ENCODE results near the gene SPATA45.

The SPATA45 gene

GRCh38 chr1:212824201-212824600 is 23.2 kb downstream of the SPATA45 start:
- TF ChIP-seq CTCF (IDR thresholded peaks at IDR 0.05; ENCODE audit: low read depth, low read length) = no peak
- H3K36me3 ChIP-seq = no peaks in the 10 kb centered on the region; the same call in 1 of the 2 replicates
- no peak for DNase-seq
- no peak overlapping the region for H3K27ac ChIP-seq
- peaks cover 25% of the 10 kb centered on the region for H3K9me3 ChIP-seq (ENCODE audit: severe bottlenecking)
- H3K4me3 ChIP-seq (ENCODE audit: low read depth, low read length) = no peak overlapping the region
- H3K27me3 ChIP-seq (ENCODE audit: insufficient read depth, low read depth, severe bottlenecking) = no peaks in the 10 kb centered on the region

- no peak overlapping the region for H3K27ac ChIP-seq
- no peaks in the 10 kb centered on the region for H3K27me3 ChIP-seq (ENCODE audit: insufficient read depth, low read depth, severe bottlenecking)
- no peak for DNase-seq
- no peak overlapping the region for H3K4me3 ChIP-seq (ENCODE audit: low read depth, low read length)
- H3K36me3 ChIP-seq = no peaks in the 10 kb centered on the region; the same call in 1 of the 2 replicates
- H3K9me3 ChIP-seq (ENCODE audit: severe bottlenecking) = peaks cover 25% of the 10 kb centered on the region
- TF ChIP-seq CTCF (IDR thresholded peaks at IDR 0.05; ENCODE audit: low read depth, low read length) = no peak
Observed at GRCh38 chr1:212822956-212823355, 24.5 kb downstream of the SPATA45 start.

- Histone ChIP-seq H3K27ac (no peak overlapping the region), H3K9me3 (ENCODE audit: severe bottlenecking) (peaks cover 11% of the 10 kb centered on the region), H3K36me3 (no peaks in the 10 kb centered on the region; the same call in 1 of the 2 replicates), H3K4me3 (ENCODE audit: low read depth, low read length) (no peak overlapping the region), H3K27me3 (ENCODE audit: insufficient read depth, low read depth, severe bottlenecking) (no peaks in the 10 kb centered on the region)
- TF ChIP-seq CTCF (IDR thresholded peaks at IDR 0.05; ENCODE audit: low read depth, low read length) = no peak
- no peak for DNase-seq
Observed at GRCh38 chr1:212820969-212821368, 26.5 kb downstream of the SPATA45 start.

- TF ChIP-seq CTCF (IDR thresholded peaks at IDR 0.05; ENCODE audit: low read depth, low read length) = no peak
- no peaks in the 10 kb centered on the region for H3K9me3 ChIP-seq (ENCODE audit: severe bottlenecking)
- no peaks in the 10 kb centered on the region for H3K27me3 ChIP-seq (ENCODE audit: insufficient read depth, low read depth, severe bottlenecking)
- H3K36me3 ChIP-seq = no peaks in the 10 kb centered on the region
- DNase-seq = no peak
- H3K27ac ChIP-seq = no peak overlapping the region
- H3K4me3 ChIP-seq (ENCODE audit: low read depth, low read length) = no peak overlapping the region
Observed at GRCh38 chr1:212819726-212820125, 27.7 kb downstream of the SPATA45 start.

- peak overlapping the region; percentile 2; the same call in 1 of the 2 replicates for H3K27ac ChIP-seq
- no peak for TF ChIP-seq CTCF (IDR thresholded peaks at IDR 0.05; ENCODE audit: low read depth, low read length)
Observed at GRCh38 chr1:212816567-212817278, 30.7 kb downstream of the SPATA45 start.

More at GRCh38 chr1:212816567-212817278, 30.7 kb downstream of the SPATA45 start:
- Histone ChIP-seq H3K27me3 (ENCODE audit: insufficient read depth, low read depth, severe bottlenecking) (no peaks in the 10 kb centered on the region), H3K4me3 (ENCODE audit: low read depth, low read length) (no peak overlapping the region), H3K9me3 (ENCODE audit: severe bottlenecking) (no peaks in the 10 kb centered on the region), H3K36me3 (no peaks in the 10 kb centered on the region)
- DNase-seq = peak; percentile 39
